Esophagus squamous epithelium (tissue), 5 donors: ENCODE measurements around the gene OR5A2. TPM values are rescaled to one million over a fixed set of nuclear protein-coding genes. Genes with fewer than 3 reads are reported as not detected.
"Not testable (repeated sequence)": the region's sequence is repeated elsewhere in the genome, so short reads cannot be mapped to it uniquely, and the experiment has no call there.

Experiments
- DNase-seq: peaks from one replicate; lab custom pipeline; 2025; lab: John Stamatoyannopoulos, UW
- H3K27ac ChIP-seq, 4 donors: fragments of 200-600 bp; sonication (generic); one replicate each; pipeline ENCODE4 v1.5.1; 2016 to 2019; ENCODE audit warnings: mild to moderate bottlenecking in 1 of 4
- H3K27me3 ChIP-seq, 4 donors: fragments of 200-600 bp; sonication (generic); 1 replicate in 3 of 4; 2 replicates in 1 of 4; pipeline versions ENCODE4 v1.5.1 to v1.6.0; 2017 to 2021; ENCODE audit warnings: antibody characterized with exemption in 1 of 4
- H3K36me3 ChIP-seq, 3 donors: fragments of 200-600 bp; sonication (generic); one replicate each; pipeline ENCODE4 v1.5.1; 2016 to 2019
- H3K4me1 ChIP-seq, 3 donors: fragments of 200-600 bp; sonication (generic); one replicate each; pipeline ENCODE4 v1.5.1; 2017 to 2019
- H3K4me3 ChIP-seq, 4 donors: fragments of 200-600 bp; sonication (generic); 1 replicate in 3 of 4; 2 replicates in 1 of 4; pipeline ENCODE4 v1.5.1; 2016 to 2019; ENCODE audit warnings: mild to moderate bottlenecking in 2 of 4, moderate library complexity in 1 of 4
- H3K9me3 ChIP-seq, 3 donors: fragments of 200-600 bp; sonication (generic); one replicate each; pipeline ENCODE4 v1.5.1; 2016 to 2019
- POLR2A ChIP-seq, 4 donors: fragments of 450-650 bp; IDR thresholded peaks; one replicate each; pipeline ENCODE4 v1.6.1; 2017; ENCODE audit warnings: antibody characterized with exemption in 4 of 4, mild to moderate bottlenecking in 4 of 4, moderate library complexity in 3 of 4
- WGBS, 2 donors: methylation state at CpG; one replicate each; pipeline ENCODE4 v1.1.5; 2018; 5-methylcytosine and 5-hydroxymethylcytosine counted together
- intact Hi-C: fragments of 100-400 bp; cut with DNase I; formaldehyde crosslinking; loops from one replicate; pipeline ENCODE4 v1.15.0; 2022
- total RNA-seq, 4 donors: library from RNA; depleted of rRNA; stranded (reverse); fragments of >200 nt; gene quantifications; one replicate each; pipeline ENCODE4 v1.1.0, GENCODE V29; 2016
- TF ChIP-seq, protein P1 (sequence below), 6 experiments: fragments of 450-650 bp in 4 of 6; fragments of 200-600 bp in 2 of 6; sonication (generic) in 2 of 6; IDR thresholded peaks; one replicate each; pipeline ENCODE4 v1.5.1; 2016 to 2019; ENCODE audit warnings: antibody characterized with exemption in 6 of 6, mild to moderate bottlenecking in 4 of 6, moderate library complexity in 4 of 6
- donor health status: DM: yes; HTN: yes; CAD: no.

The OR5A2 gene
- total RNA-seq, 4 donors from 2014 or later: not detected

DNA sequence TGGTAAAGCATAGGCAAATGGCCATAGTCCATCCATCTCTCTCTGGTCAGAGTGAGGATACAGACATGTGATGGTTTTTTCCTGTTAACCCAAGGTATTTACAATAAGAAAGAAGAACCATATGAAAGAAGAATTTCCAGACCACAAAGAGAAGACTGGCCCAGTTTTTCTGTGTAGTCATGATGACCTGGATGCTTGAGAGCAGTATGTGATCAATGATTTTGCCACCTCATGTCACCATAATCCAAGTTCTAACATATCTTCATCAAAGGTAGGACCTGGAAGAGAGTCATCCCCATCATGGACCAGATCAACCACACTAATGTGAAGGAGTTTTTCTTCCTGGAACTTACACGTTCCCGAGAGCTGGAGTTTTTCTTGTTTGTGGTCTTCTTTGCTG, 30.4 kb upstream of the OR5A2 start, which contains the start of gene OR4D6:
TSS of gene OR4D6 (plus strand) at position 301 of the 400 bp plus-strand sequence. CDS start at position 301, 0 bp downstream.
- Histone ChIP-seq H3K27ac (no peak within 1 kb of the TSS), H3K9me3 (no peaks in the 10 kb centered on the region), H3K4me1 (no peaks in the 10 kb centered on the region), H3K36me3 (no peaks in the 10 kb centered on the region), H3K4me3 (no peak within 1 kb of the TSS), H3K27me3 (no peaks in the 10 kb centered on the region)
- WGBS, 2 donors: 85 to 88% methylated on average over 2 of the region's 2 CpGs
- intact Hi-C loops: no loop called here
- no peak for DNase-seq
- no peak for TF ChIP-seq POLR2A (IDR thresholded peaks at IDR 0.05)
- TF ChIP-seq, protein P1, sequence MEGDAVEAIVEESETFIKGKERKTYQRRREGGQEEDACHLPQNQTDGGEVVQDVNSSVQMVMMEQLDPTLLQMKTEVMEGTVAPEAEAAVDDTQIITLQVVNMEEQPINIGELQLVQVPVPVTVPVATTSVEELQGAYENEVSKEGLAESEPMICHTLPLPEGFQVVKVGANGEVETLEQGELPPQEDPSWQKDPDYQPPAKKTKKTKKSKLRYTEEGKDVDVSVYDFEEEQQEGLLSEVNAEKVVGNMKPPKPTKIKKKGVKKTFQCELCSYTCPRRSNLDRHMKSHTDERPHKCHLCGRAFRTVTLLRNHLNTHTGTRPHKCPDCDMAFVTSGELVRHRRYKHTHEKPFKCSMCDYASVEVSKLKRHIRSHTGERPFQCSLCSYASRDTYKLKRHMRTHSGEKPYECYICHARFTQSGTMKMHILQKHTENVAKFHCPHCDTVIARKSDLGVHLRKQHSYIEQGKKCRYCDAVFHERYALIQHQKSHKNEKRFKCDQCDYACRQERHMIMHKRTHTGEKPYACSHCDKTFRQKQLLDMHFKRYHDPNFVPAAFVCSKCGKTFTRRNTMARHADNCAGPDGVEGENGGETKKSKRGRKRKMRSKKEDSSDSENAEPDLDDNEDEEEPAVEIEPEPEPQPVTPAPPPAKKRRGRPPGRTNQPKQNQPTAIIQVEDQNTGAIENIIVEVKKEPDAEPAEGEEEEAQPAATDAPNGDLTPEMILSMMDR (IDR thresholded peaks at IDR 0.05): no peak

DNA sequence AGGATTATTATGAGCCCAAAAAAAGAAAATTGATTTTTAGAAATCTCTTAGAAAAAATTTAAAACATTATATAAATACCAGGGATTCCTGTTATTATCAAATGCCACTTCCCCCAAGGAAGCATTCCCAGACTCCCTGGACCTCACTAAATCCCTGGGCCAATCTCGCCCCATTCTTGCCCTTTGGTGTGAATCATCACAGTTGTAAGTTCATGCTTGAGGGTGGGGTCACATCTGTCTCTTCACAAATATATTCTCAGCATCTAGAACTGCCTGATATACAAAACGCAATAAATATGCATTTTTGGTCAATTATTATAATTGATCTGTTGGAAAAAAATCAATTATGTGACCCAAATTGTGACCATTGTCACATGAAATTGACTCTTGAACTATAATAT, 22.3 kb upstream of the OR5A2 start:
- Histone ChIP-seq H3K27ac (no peak overlapping the region), H3K4me3 (no peak overlapping the region), H3K4me1 (no peaks in the 10 kb centered on the region), H3K9me3 (no peaks in the 10 kb centered on the region), H3K27me3 (no peaks in the 10 kb centered on the region), H3K36me3 (no peaks in the 10 kb centered on the region)
- TF ChIP-seq, protein P1 (IDR thresholded peaks at IDR 0.05): no peak
- no peak for TF ChIP-seq POLR2A (IDR thresholded peaks at IDR 0.05)
- WGBS, 2 donors: 44 to 52% methylated on average over 2 of the region's 2 CpGs
- DNase-seq: no peak
- intact Hi-C loops: no loop called here

DNA sequence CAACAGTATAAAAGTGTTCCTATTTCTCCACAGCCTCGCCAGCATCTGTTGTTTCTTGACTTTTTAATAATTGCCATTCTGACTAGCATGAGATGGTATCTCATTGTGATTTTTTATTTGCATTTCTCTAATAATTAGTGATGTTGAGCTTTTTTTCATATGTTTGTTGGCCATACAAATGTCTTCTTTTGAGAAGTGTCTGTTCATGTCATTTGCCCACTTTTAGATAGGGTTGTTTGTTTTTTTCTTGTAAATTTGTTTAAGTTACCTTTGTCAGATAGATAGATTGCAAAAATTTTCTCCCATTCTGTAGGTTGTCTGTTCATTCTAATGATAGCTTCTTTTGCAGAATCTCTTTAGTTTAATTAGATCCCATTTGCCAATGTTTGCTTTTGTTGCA, 19.4 kb upstream of the OR5A2 start:
- H3K27me3 ChIP-seq, H3K4me3 ChIP-seq, intact Hi-C loops, DNase-seq, H3K27ac ChIP-seq, H3K36me3 ChIP-seq, H3K4me1 ChIP-seq, H3K9me3 ChIP-seq: not testable (repeated sequence)
- 58 to 70% methylated on average over 1 of the region's 1 CpG for WGBS, 2 donors

DNA sequence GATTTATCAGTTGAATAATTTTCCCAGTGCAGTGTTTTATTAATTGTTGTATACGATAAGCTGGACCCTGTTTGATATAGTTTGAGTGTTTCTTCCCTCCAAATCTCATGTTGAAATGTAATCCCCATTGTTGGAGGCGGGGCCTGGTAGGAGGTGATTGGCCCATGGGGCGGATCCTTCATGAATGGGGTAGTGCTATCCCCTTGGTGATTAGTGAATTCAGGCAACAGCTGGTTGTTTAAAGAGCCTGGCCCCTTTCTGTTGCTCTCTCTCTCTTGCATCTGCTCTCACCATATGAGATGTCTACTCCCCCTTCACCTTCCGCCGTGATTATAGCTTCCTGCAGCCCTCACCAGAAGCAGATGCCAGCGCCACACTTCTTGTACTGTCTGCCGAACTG, 11.6 kb upstream of the OR5A2 start:
- no peak for DNase-seq
- Histone ChIP-seq H3K27ac (no peak overlapping the region), H3K4me1 (no peaks in the 10 kb centered on the region), H3K9me3 (no peaks in the 10 kb centered on the region), H3K4me3 (no peak overlapping the region), H3K36me3 (no peaks in the 10 kb centered on the region), H3K27me3 (no peaks in the 10 kb centered on the region)
- TF ChIP-seq POLR2A (IDR thresholded peaks at IDR 0.05): no peak
- TF ChIP-seq, protein P1 (IDR thresholded peaks at IDR 0.05): no peak
- intact Hi-C loops: no loop called here
- WGBS, 2 donors: 73 to 85% methylated on average over 7 of the region's 7 CpGs

DNA sequence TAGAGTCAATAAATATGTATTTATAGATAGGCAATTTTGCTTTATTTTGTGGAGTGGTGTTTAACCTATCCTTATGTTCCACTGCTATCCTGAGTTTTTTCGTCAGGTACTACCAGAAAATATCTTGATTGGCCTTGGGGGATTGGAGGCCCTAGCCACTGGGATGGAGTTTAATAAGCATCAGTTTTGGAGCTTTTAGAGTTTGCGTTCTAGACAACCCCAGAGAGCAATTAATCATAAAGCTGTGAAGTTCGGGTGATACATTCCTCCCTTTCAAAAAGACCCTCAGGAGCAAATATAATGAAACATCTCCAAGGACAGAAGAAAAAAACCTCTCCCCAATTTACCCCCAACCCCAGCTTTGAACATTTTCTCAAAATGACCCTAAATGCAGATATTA, 10.0 kb upstream of the OR5A2 start, which contains the start of gene OR5A1:
TSS of gene OR5A1 (plus strand) at position 301 of the 400 bp plus-strand sequence. CDS start 6,700 bp downstream, outside the sequence.
- WGBS, 2 donors: 51 to 60% methylated on average over 3 of the region's 3 CpGs

More for the DNA sequence above, 10.0 kb upstream of the OR5A2 start, which contains the start of gene OR5A1:
- Histone ChIP-seq H3K4me1 (no peaks in the 10 kb centered on the region), H3K27me3 (no peaks in the 10 kb centered on the region), H3K27ac (no peak within 1 kb of the TSS), H3K4me3 (no peak within 1 kb of the TSS), H3K36me3 (no peaks in the 10 kb centered on the region), H3K9me3 (no peaks in the 10 kb centered on the region)
- no peak for DNase-seq
- TF ChIP-seq POLR2A (IDR thresholded peaks at IDR 0.05): no peak
- TF ChIP-seq, protein P1 (IDR thresholded peaks at IDR 0.05): no peak
- intact Hi-C loops: no loop called here
